Subcutaneous abdominal adipose tissue (tissue), 5 donors: Measurements from ENCODE around the gene NCBP2.

Experiments used
- H3K27ac ChIP-seq: one replicate; pipeline ENCODE4 v1.7.0; 2013; ENCODE audit warnings: low read depth, mild to moderate bottlenecking, inconsistent platforms, low read length, moderate library complexity
- H3K27me3 ChIP-seq, 5 donors: one replicate each; pipeline ENCODE4 v1.7.0; 2013; ENCODE audit warnings: low read length in 5 of 5, inconsistent platforms in 1 of 5; ENCODE audit not compliant: control insufficient read depth in 5 of 5, insufficient read depth in 4 of 5
- H3K36me3 ChIP-seq, 5 donors: one replicate each; pipeline ENCODE4 v1.7.0; 2013; ENCODE audit warnings: low read length in 5 of 5; ENCODE audit not compliant: control insufficient read depth in 5 of 5, insufficient read depth in 5 of 5
- H3K4me1 ChIP-seq, 5 donors: one replicate each; pipeline ENCODE4 v1.7.0; 2013; ENCODE audit warnings: low read length in 5 of 5, mild to moderate bottlenecking in 3 of 5, moderate library complexity in 1 of 5; ENCODE audit not compliant: control insufficient read depth in 5 of 5, insufficient read depth in 5 of 5
- H3K4me3 ChIP-seq, 5 donors: one replicate each; pipeline ENCODE4 v1.7.0; 2013; ENCODE audit warnings: low read length in 5 of 5, low read depth in 1 of 5
- H3K9ac ChIP-seq, 5 donors: one replicate each; pipeline ENCODE4 v1.7.0; 2013; ENCODE audit warnings: low read length in 5 of 5, mild to moderate bottlenecking in 4 of 5, moderate library complexity in 3 of 5
- H3K9me3 ChIP-seq, 5 donors: one replicate each; pipeline ENCODE4 v1.7.0; 2013; ENCODE audit warnings: low read length in 5 of 5; ENCODE audit not compliant: control insufficient read depth in 5 of 5
- donor health status: healthy.
- donor health status: healthy.
- donor health status: healthy.
- donor health status: healthy.
- donor health status: healthy.

Gene NCBP2

DNA sequence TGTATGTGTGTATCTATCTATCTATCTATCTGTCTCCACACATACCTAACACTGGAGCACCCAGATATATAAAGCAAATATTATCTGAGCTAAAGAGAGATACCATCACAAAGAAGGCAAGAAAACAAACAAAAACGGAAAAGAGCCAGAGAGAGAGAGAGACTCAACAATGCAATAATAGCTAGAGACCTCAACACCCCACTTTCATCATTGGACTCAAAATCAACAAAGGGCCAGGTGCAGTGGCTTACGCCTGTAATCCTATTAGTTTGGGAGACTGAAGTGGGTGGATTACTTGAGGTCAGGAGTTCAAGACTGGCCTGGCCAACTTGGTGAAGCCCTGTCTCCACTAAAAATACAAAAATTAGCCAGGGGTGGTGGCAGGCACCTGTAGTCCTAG, 23.4 kb downstream of the NCBP2 start:
- Histone ChIP-seq H3K36me3 (peaks cover 0 to 28% (median 21%) of the 10 kb centered on the region in 5 donors), H3K4me1 (no peaks in the 10 kb centered on the region), H3K9ac (no peak overlapping the region), H3K9me3 (no peaks in the 10 kb centered on the region), H3K27ac (no peak overlapping the region), H3K4me3 (no peak overlapping the region), H3K27me3 (no peaks in the 10 kb centered on the region)

DNA sequence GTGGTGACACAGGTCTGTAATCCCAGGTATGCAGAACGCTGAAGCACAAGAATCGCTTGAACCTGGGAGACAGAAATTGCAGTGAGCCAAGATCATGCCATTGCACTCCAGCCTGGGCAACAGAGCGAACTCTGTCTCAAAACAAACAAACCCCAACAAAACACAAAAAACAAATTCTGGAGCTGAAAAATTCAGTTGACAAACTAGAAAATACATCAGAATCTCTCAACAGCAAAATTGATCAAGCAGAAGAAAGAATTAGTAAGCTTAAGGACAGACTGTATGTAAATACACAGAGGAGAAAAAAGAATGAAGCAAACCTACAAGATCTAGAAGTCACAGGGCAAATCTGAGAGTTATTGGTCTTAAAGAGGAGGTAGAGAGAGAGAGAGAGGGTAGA, 25.3 kb downstream of the NCBP2 start:
- no peaks in the 10 kb centered on the region for H3K27me3 ChIP-seq
- no peak overlapping the region for H3K4me3 ChIP-seq
- H3K9ac ChIP-seq = no peak overlapping the region
- H3K4me1 ChIP-seq = no peaks in the 10 kb centered on the region
- no peaks in the 10 kb centered on the region for H3K9me3 ChIP-seq
- H3K36me3 ChIP-seq = peaks cover 0 to 17% (median 14%) of the 10 kb centered on the region in 5 donors
- H3K27ac ChIP-seq = no peak overlapping the region

DNA sequence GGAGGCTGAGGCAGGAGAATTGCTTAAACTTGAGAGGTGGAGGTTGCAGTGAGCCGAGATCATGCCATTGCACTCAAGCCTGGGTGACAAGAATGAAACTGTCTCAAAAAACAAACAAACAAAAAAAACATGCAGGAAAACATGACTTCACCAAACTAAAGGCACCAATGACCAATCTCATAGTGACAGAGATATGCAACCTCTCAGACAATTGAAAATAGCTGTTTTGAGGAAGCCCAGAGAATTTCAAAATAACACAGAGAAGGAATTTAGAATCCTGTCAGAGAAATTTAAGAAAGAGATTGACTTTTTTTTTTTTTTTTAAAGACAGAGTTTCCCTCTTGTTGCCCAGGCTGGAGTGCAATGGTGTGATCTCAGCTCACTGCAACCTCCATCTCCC, 26.1 kb downstream of the NCBP2 start:
- Histone ChIP-seq H3K9me3 (no peaks in the 10 kb centered on the region), H3K4me1 (no peaks in the 10 kb centered on the region), H3K9ac (no peak overlapping the region), H3K4me3 (no peak overlapping the region), H3K27me3 (no peaks in the 10 kb centered on the region), H3K36me3 (peaks cover 0 to 17% (median 14%) of the 10 kb centered on the region in 5 donors), H3K27ac (no peak overlapping the region)

DNA sequence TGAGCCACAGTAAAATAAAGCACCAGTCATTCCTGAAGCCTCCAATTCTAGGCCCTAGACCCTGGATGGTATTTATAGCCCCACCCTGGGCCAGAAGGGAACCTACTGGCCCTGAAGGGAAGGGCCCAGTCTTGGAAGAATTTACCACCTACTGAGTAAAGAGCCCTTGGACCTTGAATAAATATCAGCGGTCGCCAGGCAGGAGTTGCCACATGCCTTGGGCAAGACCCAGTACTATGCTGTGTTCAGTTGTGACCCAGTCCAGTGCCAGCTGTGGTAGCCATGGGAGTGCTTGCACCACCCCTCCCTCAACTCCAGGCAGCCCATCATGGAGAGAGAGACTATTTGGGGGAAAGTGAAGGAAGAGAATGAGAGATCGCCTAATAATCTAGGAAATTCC, 27.0 kb downstream of the NCBP2 start:
- Histone ChIP-seq H3K4me1 (no peaks in the 10 kb centered on the region), H3K27ac (no peak overlapping the region), H3K36me3 (peaks cover 0 to 17% (median 14%) of the 10 kb centered on the region in 5 donors), H3K27me3 (no peaks in the 10 kb centered on the region), H3K4me3 (no peak overlapping the region), H3K9me3 (no peaks in the 10 kb centered on the region), H3K9ac (no peak overlapping the region)

DNA sequence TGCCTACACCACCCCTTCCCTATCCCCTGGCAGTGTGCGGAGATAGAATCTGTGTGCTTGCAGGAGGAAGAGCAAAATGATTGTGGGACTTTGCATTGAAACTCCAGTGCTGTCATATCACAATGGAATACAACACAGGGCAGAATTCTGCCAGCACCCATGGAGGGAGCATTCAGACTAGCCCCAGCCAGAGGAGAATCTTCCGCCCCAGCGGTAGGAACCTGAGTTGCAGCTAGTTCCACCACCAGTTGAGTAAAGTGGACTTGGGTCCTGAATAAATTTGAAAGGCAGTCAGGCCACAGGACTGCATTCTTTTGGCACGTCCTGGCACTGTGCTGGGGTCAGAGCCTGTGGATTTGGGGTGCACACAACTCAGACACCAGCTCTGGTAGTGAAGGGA, 27.5 kb downstream of the NCBP2 start:
- H3K36me3 ChIP-seq = peaks cover 0 to 17% (median 14%) of the 10 kb centered on the region in 5 donors
- no peak overlapping the region for H3K4me3 ChIP-seq
- no peak overlapping the region for H3K27ac ChIP-seq

DNA sequence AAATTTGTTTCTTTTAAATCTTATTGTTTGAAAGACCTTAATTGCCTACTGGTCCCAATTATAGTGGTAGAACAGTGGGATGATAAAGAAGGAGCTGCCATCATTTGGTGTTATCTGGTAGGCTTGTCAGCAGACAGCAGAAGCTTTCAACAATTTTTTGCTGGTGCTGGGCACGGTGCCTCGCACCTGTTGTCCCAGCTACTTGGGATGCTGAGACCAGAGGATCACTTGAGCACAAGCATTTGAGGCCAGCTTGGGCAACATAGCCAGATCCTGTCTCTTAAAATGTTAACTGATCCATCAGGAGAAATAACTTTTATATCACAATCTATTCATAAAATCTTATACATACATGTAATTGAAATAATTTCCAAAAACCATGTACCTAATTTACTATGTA, 38.6 kb downstream of the NCBP2 start:
- Histone ChIP-seq H3K9me3 (no peaks in the 10 kb centered on the region), H3K9ac (no peak overlapping the region), H3K4me1 (peaks cover 0 to 4% (median 0%) of the 10 kb centered on the region in 5 donors), H3K27ac (no peak overlapping the region), H3K36me3 (peaks cover 30 to 65% (median 51%) of the 10 kb centered on the region in 5 donors), H3K4me3 (no peak overlapping the region), H3K27me3 (no peaks in the 10 kb centered on the region)

More for the DNA sequence above, 27.5 kb downstream of the NCBP2 start:
- Histone ChIP-seq H3K9ac (no peak overlapping the region), H3K4me1 (no peaks in the 10 kb centered on the region), H3K9me3 (no peaks in the 10 kb centered on the region), H3K27me3 (no peaks in the 10 kb centered on the region)

DNA sequence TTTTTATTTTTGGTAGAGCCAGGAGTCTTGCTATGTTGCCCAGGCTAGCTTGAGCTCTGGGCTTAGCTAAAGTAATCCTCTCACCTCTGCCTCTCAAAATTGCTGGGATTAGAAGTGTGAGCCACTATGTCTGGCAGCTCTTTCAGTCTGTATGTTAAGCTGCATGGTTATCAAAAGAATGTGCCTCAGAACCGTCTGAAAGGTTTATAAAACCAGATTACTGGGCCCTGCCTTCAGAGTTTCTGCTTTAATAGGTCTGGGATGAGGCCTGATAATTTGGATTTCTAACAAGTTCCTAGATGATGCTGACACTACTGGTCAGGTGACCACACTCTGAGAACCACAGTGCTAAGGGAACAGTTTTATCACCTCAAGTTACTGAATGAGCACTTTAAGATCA, 40.0 kb downstream of the NCBP2 start:
- Histone ChIP-seq H3K36me3 (peaks cover 30 to 59% (median 47%) of the 10 kb centered on the region in 5 donors), H3K4me1 (peaks cover 0 to 4% (median 0%) of the 10 kb centered on the region in 5 donors), H3K9me3 (no peaks in the 10 kb centered on the region), H3K9ac (no peak overlapping the region), H3K27ac (no peak overlapping the region), H3K4me3 (no peak overlapping the region), H3K27me3 (no peaks in the 10 kb centered on the region)

DNA sequence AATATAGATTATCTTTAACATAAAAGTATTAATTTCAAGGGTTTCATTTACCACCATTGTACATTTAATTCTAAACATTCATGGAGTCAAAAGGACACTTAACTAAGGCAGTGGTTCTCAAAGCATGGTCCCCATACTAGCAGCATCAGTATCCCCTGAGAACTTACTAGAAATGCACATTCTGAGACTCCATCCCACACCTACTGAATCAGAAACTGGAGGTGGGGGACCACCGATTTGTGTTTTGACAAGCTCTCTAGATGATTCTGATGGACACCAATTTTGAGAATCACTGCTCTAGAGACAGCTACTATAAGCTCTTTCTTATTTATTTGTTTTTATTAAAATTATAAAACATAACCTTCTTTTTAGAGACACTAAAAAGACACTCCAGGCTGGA, 40.6 kb downstream of the NCBP2 start:
- H3K4me1 ChIP-seq = peaks cover 0 to 4% (median 0%) of the 10 kb centered on the region in 5 donors
- peaks cover 29 to 58% (median 47%) of the 10 kb centered on the region in 5 donors for H3K36me3 ChIP-seq

DNA sequence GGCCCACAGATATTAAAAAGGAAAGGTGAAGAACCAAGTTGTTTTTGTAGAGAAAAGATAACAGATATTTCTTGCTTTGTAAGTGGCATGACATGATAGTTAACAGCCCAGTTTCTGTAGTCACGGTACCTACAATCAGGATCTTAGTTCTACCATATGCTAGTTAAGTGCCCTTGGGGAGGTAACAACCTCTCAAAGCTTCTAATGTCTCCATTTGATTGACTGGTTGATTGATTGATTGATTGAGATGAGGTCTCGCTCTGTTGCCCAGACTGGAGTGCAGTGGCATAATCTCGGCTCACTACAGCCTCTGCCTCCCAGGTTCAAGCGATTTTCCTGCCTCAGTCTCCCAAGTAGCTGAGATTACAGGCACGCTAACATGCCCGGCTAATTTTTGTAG, 46.1 kb downstream of the NCBP2 start:
- no peaks in the 10 kb centered on the region for H3K9me3 ChIP-seq
- H3K9ac ChIP-seq = no peak overlapping the region
- H3K27ac ChIP-seq = no peak overlapping the region
- peaks cover 0 to 13% (median 5%) of the 10 kb centered on the region in 5 donors for H3K36me3 ChIP-seq
- no peaks in the 10 kb centered on the region for H3K4me1 ChIP-seq
- no peak overlapping the region for H3K4me3 ChIP-seq
- H3K27me3 ChIP-seq = no peaks in the 10 kb centered on the region

More for the DNA sequence above, 40.6 kb downstream of the NCBP2 start:
- Histone ChIP-seq H3K9me3 (no peaks in the 10 kb centered on the region), H3K27me3 (no peaks in the 10 kb centered on the region), H3K9ac (no peak overlapping the region), H3K27ac (no peak overlapping the region), H3K4me3 (no peak overlapping the region)

DNA sequence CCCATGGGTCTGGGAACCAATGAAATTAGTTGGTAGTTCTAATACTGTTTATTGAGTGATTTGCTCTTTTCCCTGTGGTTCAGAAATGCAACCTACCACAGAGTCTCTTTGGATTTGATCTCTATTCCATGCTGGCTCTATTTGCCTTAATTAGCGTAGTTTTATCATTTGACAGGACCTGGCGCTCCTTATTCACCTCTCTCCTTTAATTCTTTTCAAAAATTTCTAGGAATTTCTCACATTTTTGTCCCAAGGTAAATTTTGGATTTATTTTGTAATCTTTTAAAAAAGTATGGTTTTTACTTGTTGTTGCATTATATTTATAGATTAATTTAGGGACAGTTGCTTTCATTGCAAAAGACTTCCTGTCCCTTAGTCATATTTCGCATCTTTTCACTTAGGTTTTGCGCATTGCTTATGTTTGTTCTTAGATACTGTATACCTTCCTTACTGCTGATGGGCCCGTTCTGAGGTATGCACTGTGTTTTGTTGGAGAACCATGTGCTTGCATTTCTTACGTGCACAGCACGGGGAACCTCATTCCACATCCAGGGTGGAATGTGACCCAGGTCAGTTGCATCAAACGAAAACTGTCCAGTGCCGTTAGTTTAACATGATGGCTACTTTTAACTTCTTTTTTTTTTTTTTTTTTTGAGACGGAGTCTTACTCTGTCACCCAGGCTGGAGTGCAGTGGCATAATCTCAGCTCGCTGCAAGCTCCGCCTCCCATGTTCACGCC, 47.6 kb downstream of the NCBP2 start:
- H3K4me3 ChIP-seq = no peak overlapping the region
- no peaks in the 10 kb centered on the region for H3K27me3 ChIP-seq
- H3K9me3 ChIP-seq = no peaks in the 10 kb centered on the region
- no peak overlapping the region for H3K27ac ChIP-seq
- H3K9ac ChIP-seq = no peak overlapping the region
- peaks cover 0 to 9% (median 8%) of the 10 kb centered on the region in 5 donors for H3K4me1 ChIP-seq
- peaks cover 0 to 3% (median 0%) of the 10 kb centered on the region in 5 donors for H3K36me3 ChIP-seq
